ENCODE measurements around the gene SPOCD1.

Gene SPOCD1

GRCh38 chr1:31774495-31774894, 41.3 kb downstream of the SPOCD1 start:
- Histone ChIP-seq H3K4me1 (ENCODE audit: insufficient read depth, low read length) (no peaks in the 10 kb centered on the region; the same call in 1 of the 2 replicates), H3K36me3 (ENCODE audit: insufficient read depth, low read depth, low read length) (no peaks in the 10 kb centered on the region), H3K9me3 (ENCODE audit: insufficient read depth, low read depth, low read length) (no peaks in the 10 kb centered on the region), H3K9ac (ENCODE audit: low read depth, low read length) (no peak overlapping the region), H3K27ac (ENCODE audit: low read length) (no peak overlapping the region), H3K27me3 (ENCODE audit: insufficient read depth, low read length) (peaks cover 74% of the 10 kb centered on the region), H3K4me3 (ENCODE audit: low read length) (no peak overlapping the region)

- no peak overlapping the region for H3K27ac ChIP-seq (ENCODE audit: low read length)
- no peaks in the 10 kb centered on the region for H3K9me3 ChIP-seq (ENCODE audit: insufficient read depth, low read depth, low read length)
- no peaks in the 10 kb centered on the region for H3K36me3 ChIP-seq (ENCODE audit: insufficient read depth, low read depth, low read length)
- peaks cover 74% of the 10 kb centered on the region for H3K27me3 ChIP-seq (ENCODE audit: insufficient read depth, low read length)
- H3K4me1 ChIP-seq (ENCODE audit: insufficient read depth, low read length): no peaks in the 10 kb centered on the region; the same call in 1 of the 2 replicates
- H3K4me3 ChIP-seq (ENCODE audit: low read length): no peak overlapping the region
- H3K9ac ChIP-seq (ENCODE audit: low read depth, low read length): no peak overlapping the region
These were observed 42.0 kb downstream of the SPOCD1 start for GRCh38 chr1:31773861-31774260.

- Histone ChIP-seq H3K4me1 (ENCODE audit: insufficient read depth, low read length) (no peaks in the 10 kb centered on the region; the same call in 1 of the 2 replicates), H3K27ac (ENCODE audit: low read length) (no peak overlapping the region), H3K9ac (ENCODE audit: low read depth, low read length) (no peak overlapping the region; the same call in 1 of the 2 replicates), H3K36me3 (ENCODE audit: insufficient read depth, low read depth, low read length) (no peaks in the 10 kb centered on the region), H3K9me3 (ENCODE audit: insufficient read depth, low read depth, low read length) (no peaks in the 10 kb centered on the region), H3K27me3 (ENCODE audit: insufficient read depth, low read length) (peaks cover 69% of the 10 kb centered on the region), H3K4me3 (ENCODE audit: low read length) (peak overlapping the region; percentile 64)
These were observed 43.1 kb downstream of the SPOCD1 start for GRCh38 chr1:31772669-31773248.

- Histone ChIP-seq H3K27ac (ENCODE audit: low read length) (no peak overlapping the region), H3K4me1 (ENCODE audit: insufficient read depth, low read length) (no peaks in the 10 kb centered on the region; the same call in 1 of the 2 replicates), H3K9ac (ENCODE audit: low read depth, low read length) (no peak overlapping the region; the same call in 1 of the 2 replicates), H3K4me3 (ENCODE audit: low read length) (peak overlapping the region; percentile 64), H3K36me3 (ENCODE audit: insufficient read depth, low read depth, low read length) (no peaks in the 10 kb centered on the region), H3K9me3 (ENCODE audit: insufficient read depth, low read depth, low read length) (no peaks in the 10 kb centered on the region), H3K27me3 (ENCODE audit: insufficient read depth, low read length) (peaks cover 69% of the 10 kb centered on the region)
These were observed 43.7 kb downstream of the SPOCD1 start for GRCh38 chr1:31771891-31772668.

- Histone ChIP-seq H3K36me3 (ENCODE audit: insufficient read depth, low read depth, low read length) (no peaks in the 10 kb centered on the region), H3K9me3 (ENCODE audit: insufficient read depth, low read depth, low read length) (no peaks in the 10 kb centered on the region), H3K4me3 (ENCODE audit: low read length) (no peak overlapping the region), H3K4me1 (ENCODE audit: insufficient read depth, low read length) (peaks cover 1% of the 10 kb centered on the region), H3K27me3 (ENCODE audit: insufficient read depth, low read length) (peaks cover 58% of the 10 kb centered on the region), H3K27ac (ENCODE audit: low read length) (no peak overlapping the region), H3K9ac (ENCODE audit: low read depth, low read length) (no peak overlapping the region)
These were observed 46.0 kb downstream of the SPOCD1 start for GRCh38 chr1:31769720-31770390.

- Histone ChIP-seq H3K27me3 (ENCODE audit: insufficient read depth, low read length) (peaks cover 56% of the 10 kb centered on the region), H3K4me3 (ENCODE audit: low read length) (no peak overlapping the region), H3K9me3 (ENCODE audit: insufficient read depth, low read depth, low read length) (no peaks in the 10 kb centered on the region), H3K27ac (ENCODE audit: low read length) (no peak overlapping the region), H3K4me1 (ENCODE audit: insufficient read depth, low read length) (peaks cover 5% of the 10 kb centered on the region), H3K36me3 (ENCODE audit: insufficient read depth, low read depth, low read length) (no peaks in the 10 kb centered on the region), H3K9ac (ENCODE audit: low read depth, low read length) (no peak overlapping the region)
These were observed 46.7 kb downstream of the SPOCD1 start for GRCh38 chr1:31768939-31769704.

- no peak overlapping the region for H3K27ac ChIP-seq (ENCODE audit: low read length)
- H3K4me1 ChIP-seq (ENCODE audit: insufficient read depth, low read length): peaks cover 5% of the 10 kb centered on the region
- no peak overlapping the region for H3K4me3 ChIP-seq (ENCODE audit: low read length)
- H3K27me3 ChIP-seq (ENCODE audit: insufficient read depth, low read length): peaks cover 53% of the 10 kb centered on the region
- no peak overlapping the region for H3K9ac ChIP-seq (ENCODE audit: low read depth, low read length)
- H3K36me3 ChIP-seq (ENCODE audit: insufficient read depth, low read depth, low read length): no peaks in the 10 kb centered on the region
- no peaks in the 10 kb centered on the region for H3K9me3 ChIP-seq (ENCODE audit: insufficient read depth, low read depth, low read length)
These were observed 47.4 kb downstream of the SPOCD1 start for GRCh38 chr1:31768407-31768907.

- peaks cover 5% of the 10 kb centered on the region for H3K4me1 ChIP-seq (ENCODE audit: insufficient read depth, low read length)
These were observed 48.6 kb downstream of the SPOCD1 start for GRCh38 chr1:31767225-31767624.

GRCh38 chr1:31765516-31765915, 50.3 kb downstream of the SPOCD1 start:
- no peak overlapping the region for H3K9ac ChIP-seq (ENCODE audit: low read depth, low read length)
- peaks cover 16% of the 10 kb centered on the region for H3K4me1 ChIP-seq (ENCODE audit: insufficient read depth, low read length)
- H3K27me3 ChIP-seq (ENCODE audit: insufficient read depth, low read length): peaks cover 45% of the 10 kb centered on the region

More at GRCh38 chr1:31767225-31767624, 48.6 kb downstream of the SPOCD1 start:
- no peaks in the 10 kb centered on the region for H3K9me3 ChIP-seq (ENCODE audit: insufficient read depth, low read depth, low read length)
- H3K4me3 ChIP-seq (ENCODE audit: low read length): no peak overlapping the region
- no peak overlapping the region for H3K9ac ChIP-seq (ENCODE audit: low read depth, low read length)
- H3K36me3 ChIP-seq (ENCODE audit: insufficient read depth, low read depth, low read length): no peaks in the 10 kb centered on the region
- H3K27me3 ChIP-seq (ENCODE audit: insufficient read depth, low read length): peaks cover 52% of the 10 kb centered on the region
- no peak overlapping the region for H3K27ac ChIP-seq (ENCODE audit: low read length)

GRCh38 chr1:31765041-31765467, 50.8 kb downstream of the SPOCD1 start:
- H3K4me3 ChIP-seq (ENCODE audit: low read length): peak overlapping the region; percentile 57
- no peak overlapping the region for H3K27ac ChIP-seq (ENCODE audit: low read length)
- no peak overlapping the region for H3K9ac ChIP-seq (ENCODE audit: low read depth, low read length)
- H3K9me3 ChIP-seq (ENCODE audit: insufficient read depth, low read depth, low read length): no peaks in the 10 kb centered on the region
- H3K4me1 ChIP-seq (ENCODE audit: insufficient read depth, low read length): peaks cover 18% of the 10 kb centered on the region
- peaks cover 41% of the 10 kb centered on the region for H3K27me3 ChIP-seq (ENCODE audit: insufficient read depth, low read length)
- H3K36me3 ChIP-seq (ENCODE audit: insufficient read depth, low read depth, low read length): no peaks in the 10 kb centered on the region

More at GRCh38 chr1:31765516-31765915, 50.3 kb downstream of the SPOCD1 start:
- Histone ChIP-seq H3K4me3 (ENCODE audit: low read length) (no peak overlapping the region), H3K36me3 (ENCODE audit: insufficient read depth, low read depth, low read length) (no peaks in the 10 kb centered on the region), H3K9me3 (ENCODE audit: insufficient read depth, low read depth, low read length) (no peaks in the 10 kb centered on the region), H3K27ac (ENCODE audit: low read length) (no peak overlapping the region)
